HepG2 (cell line): Measurements from ENCODE around the gene SYNM. TPM values are rescaled to one million over a fixed set of nuclear protein-coding genes. Genes with fewer than 3 reads are reported as not detected.

ENCODE experiments used
- DNMT3B ChIP-seq: conservative IDR thresholded peaks from 2 replicates; pipeline ENCODE4 v1.6.1; 2016; ENCODE audit warnings: missing biosample characterization, control low read depth
- GATAD2A ChIP-seq: IDR thresholded peaks from 2 replicates; pipeline ENCODE4 v1.6.1; 2016
- KDM2A ChIP-seq: sonication (generic); formaldehyde crosslinking; IDR thresholded peaks from 2 replicates; pipeline ENCODE4 v1.4.0; 2020; ENCODE audit warnings: low read depth, missing genetic modification reagents, borderline replicate concordance
- SOX13 ChIP-seq, 3 experiments: fragments of 450-650 bp in 1 of 3; sonication (generic) in 1 of 3; formaldehyde crosslinking in 1 of 3; IDR thresholded peaks in 2 of 3; conservative IDR thresholded peaks in 1 of 3; 2 replicates each; pipeline versions ENCODE4 v1.5.0 to v1.6.1; 2016 to 2020; ENCODE audit warnings: antibody characterized with exemption in 1 of 3, mild to moderate bottlenecking in 1 of 3, missing compliant biosample characterization in 1 of 3, missing genetic modification reagents in 1 of 3, moderate library complexity in 1 of 3
- SOX6 ChIP-seq, 2 experiments: fragments of 450-650 bp in 1 of 2; sonication (generic) in 1 of 2; formaldehyde crosslinking in 1 of 2; IDR thresholded peaks; 2 replicates each; pipeline versions ENCODE4 v1.4.0 to v1.6.1; 2017 to 2020; ENCODE audit warnings: antibody characterized with exemption in 1 of 2, mild to moderate bottlenecking in 1 of 2, missing genetic modification reagents in 1 of 2
- TARDBP ChIP-seq: sonication (generic); formaldehyde crosslinking; IDR thresholded peaks from 2 replicates; pipeline ENCODE4 v1.8.0; 2022; ENCODE audit warnings: mild to moderate bottlenecking, missing genetic modification reagents
- THRA ChIP-seq: sonication (generic); formaldehyde crosslinking; IDR thresholded peaks from 2 replicates; pipeline ENCODE4 v1.4.0; 2020; ENCODE audit warnings: missing genetic modification reagents, borderline replicate concordance
- UBTF ChIP-seq: sonication (generic); formaldehyde crosslinking; IDR thresholded peaks from 2 replicates; pipeline ENCODE4 v1.4.0; 2020; ENCODE audit warnings: mild to moderate bottlenecking, missing genetic modification reagents
- ZMYM4 ChIP-seq: sonication (generic); formaldehyde crosslinking; IDR thresholded peaks from 2 replicates; pipeline ENCODE4 v1.8.1; 2023; ENCODE audit warnings: mild to moderate bottlenecking, missing genetic modification reagents
- polyA plus RNA-seq, 8 experiments: library from polyadenylated mRNA; depleted of rRNA in 3 of 8; stranded (reverse) in 7 of 8; unstranded in 1 of 8; fragments of >200 nt; fragmentation: Illumina TruSeq in 4 of 8; extraction: Trizol in 4 of 8; gene quantifications; 2 replicates each; pipeline versions ENCODE4 v1.2.1 to v1.2.3, GENCODE V29; 2011 to 2016; ENCODE audit warnings: low read depth in 4 of 8, missing spikeins in 1 of 8, mixed read lengths in 1 of 8; ENCODE audit not compliant: insufficient read depth in 1 of 8
- total RNA-seq, 5 experiments: library from RNA; depleted of rRNA; stranded (reverse); fragments of >200 nt; fragmentation: Illumina TruSeq; extraction: Trizol; gene quantifications; 2 replicates each; pipeline ENCODE4 v1.2.3, GENCODE V29; 2016; ENCODE audit warnings: low read depth in 1 of 5
- TF ChIP-seq, protein P1 (sequence below): sonication (generic); formaldehyde crosslinking; IDR thresholded peaks from 2 replicates; pipeline ENCODE4 v1.8.1; 2023; ENCODE audit warnings: mild to moderate bottlenecking, moderate library complexity, missing genetic modification reagents
- TF ChIP-seq, protein P2 (sequence below): IDR thresholded peaks from 2 replicates; pipeline ENCODE4 v1.4.0; 2020; ENCODE audit warnings: mild to moderate bottlenecking, missing genetic modification reagents
- TF ChIP-seq, protein P3 (sequence below): sonication (generic); formaldehyde crosslinking; conservative IDR thresholded peaks from 2 replicates; pipeline ENCODE4 v1.8.1; 2023; ENCODE audit warnings: missing genetic modification reagents
- TF ChIP-seq, protein P4 (sequence below): sonication (generic); formaldehyde crosslinking; IDR thresholded peaks from 2 replicates; pipeline ENCODE4 v1.5.1; 2020; ENCODE audit warnings: mild to moderate bottlenecking, missing genetic modification reagents, moderate library complexity

Gene SYNM
- total and polyA plus RNA-seq, 2 of the 13 experiments (the other 11 are each of a cell fraction or from before 2014, with no cell fraction given) = 1.1 to 3.7 TPM

GRCh38 chr15:99100245-99101173, 4.4 kb upstream of the SYNM start (continued):
- no peak for TF ChIP-seq THRA
- 0 out of 2 replicates have a peak, but pooled peaks have one; percentile 21 for TF ChIP-seq TARDBP (CRISPR knock-in tag)
- TF ChIP-seq, protein P1, sequence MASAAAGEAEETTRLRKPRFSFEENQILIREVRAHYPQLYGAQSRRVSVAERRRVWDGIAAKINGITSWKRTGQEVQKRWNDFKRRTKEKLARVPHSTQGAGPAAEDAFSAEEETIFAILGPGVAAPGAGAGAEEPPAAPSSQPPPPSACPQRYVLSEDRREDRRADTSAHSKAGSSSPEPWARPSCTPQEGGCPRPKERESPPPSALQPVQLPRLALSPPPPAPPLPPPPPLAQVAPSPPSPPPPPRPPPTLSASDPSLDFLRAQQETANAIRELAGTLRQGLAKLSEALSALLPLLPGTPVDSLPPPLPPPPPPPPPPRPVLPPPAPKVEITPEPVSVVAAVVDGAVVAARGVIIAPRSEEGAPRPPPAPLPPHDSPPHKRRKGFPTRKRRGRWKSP (CRISPR knock-in tag) = 0 out of 2 replicates have a peak, but pooled peaks have one; percentile 21
- TF ChIP-seq, protein P2, sequence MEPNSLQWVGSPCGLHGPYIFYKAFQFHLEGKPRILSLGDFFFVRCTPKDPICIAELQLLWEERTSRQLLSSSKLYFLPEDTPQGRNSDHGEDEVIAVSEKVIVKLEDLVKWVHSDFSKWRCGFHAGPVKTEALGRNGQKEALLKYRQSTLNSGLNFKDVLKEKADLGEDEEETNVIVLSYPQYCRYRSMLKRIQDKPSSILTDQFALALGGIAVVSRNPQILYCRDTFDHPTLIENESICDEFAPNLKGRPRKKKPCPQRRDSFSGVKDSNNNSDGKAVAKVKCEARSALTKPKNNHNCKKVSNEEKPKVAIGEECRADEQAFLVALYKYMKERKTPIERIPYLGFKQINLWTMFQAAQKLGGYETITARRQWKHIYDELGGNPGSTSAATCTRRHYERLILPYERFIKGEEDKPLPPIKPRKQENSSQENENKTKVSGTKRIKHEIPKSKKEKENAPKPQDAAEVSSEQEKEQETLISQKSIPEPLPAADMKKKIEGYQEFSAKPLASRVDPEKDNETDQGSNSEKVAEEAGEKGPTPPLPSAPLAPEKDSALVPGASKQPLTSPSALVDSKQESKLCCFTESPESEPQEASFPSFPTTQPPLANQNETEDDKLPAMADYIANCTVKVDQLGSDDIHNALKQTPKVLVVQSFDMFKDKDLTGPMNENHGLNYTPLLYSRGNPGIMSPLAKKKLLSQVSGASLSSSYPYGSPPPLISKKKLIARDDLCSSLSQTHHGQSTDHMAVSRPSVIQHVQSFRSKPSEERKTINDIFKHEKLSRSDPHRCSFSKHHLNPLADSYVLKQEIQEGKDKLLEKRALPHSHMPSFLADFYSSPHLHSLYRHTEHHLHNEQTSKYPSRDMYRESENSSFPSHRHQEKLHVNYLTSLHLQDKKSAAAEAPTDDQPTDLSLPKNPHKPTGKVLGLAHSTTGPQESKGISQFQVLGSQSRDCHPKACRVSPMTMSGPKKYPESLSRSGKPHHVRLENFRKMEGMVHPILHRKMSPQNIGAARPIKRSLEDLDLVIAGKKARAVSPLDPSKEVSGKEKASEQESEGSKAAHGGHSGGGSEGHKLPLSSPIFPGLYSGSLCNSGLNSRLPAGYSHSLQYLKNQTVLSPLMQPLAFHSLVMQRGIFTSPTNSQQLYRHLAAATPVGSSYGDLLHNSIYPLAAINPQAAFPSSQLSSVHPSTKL (CRISPR knock-in tag) = peak; percentile 30; the same call in 1 of the 2 replicates
- peak; percentile 37; the same call in 1 of the 2 replicates for TF ChIP-seq GATAD2A (CRISPR knock-in tag)
- TF ChIP-seq, protein P3, sequence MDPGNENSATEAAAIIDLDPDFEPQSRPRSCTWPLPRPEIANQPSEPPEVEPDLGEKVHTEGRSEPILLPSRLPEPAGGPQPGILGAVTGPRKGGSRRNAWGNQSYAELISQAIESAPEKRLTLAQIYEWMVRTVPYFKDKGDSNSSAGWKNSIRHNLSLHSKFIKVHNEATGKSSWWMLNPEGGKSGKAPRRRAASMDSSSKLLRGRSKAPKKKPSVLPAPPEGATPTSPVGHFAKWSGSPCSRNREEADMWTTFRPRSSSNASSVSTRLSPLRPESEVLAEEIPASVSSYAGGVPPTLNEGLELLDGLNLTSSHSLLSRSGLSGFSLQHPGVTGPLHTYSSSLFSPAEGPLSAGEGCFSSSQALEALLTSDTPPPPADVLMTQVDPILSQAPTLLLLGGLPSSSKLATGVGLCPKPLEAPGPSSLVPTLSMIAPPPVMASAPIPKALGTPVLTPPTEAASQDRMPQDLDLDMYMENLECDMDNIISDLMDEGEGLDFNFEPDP = no peak
- TF ChIP-seq SOX6 (IDR thresholded peaks at IDR 0.05) = no peak
- peak; percentile 27; the same call in 1 of the 2 replicates for TF ChIP-seq SOX6 (CRISPR knock-in tag; IDR thresholded peaks at IDR 0.05)
- 0 out of 2 replicates have a peak, but pooled peaks have one; percentile 30 for TF ChIP-seq DNMT3B (CRISPR knock-in tag)
- peak; percentile 79; the same call in 1 of the 2 replicates for TF ChIP-seq KDM2A (CRISPR knock-in tag)
- peak; percentile 77 for TF ChIP-seq UBTF (CRISPR knock-in tag)
- TF ChIP-seq ZMYM4 (CRISPR knock-in tag) = peak; percentile 56
- TF ChIP-seq, protein P4, sequence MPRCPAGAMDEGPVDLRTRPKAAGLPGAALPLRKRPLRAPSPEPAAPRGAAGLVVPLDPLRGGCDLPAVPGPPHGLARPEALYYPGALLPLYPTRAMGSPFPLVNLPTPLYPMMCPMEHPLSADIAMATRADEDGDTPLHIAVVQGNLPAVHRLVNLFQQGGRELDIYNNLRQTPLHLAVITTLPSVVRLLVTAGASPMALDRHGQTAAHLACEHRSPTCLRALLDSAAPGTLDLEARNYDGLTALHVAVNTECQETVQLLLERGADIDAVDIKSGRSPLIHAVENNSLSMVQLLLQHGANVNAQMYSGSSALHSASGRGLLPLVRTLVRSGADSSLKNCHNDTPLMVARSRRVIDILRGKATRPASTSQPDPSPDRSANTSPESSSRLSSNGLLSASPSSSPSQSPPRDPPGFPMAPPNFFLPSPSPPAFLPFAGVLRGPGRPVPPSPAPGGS (CRISPR knock-in tag) = 0 out of 2 replicates have a peak, but pooled peaks have one; percentile 20
- no peak for TF ChIP-seq SOX13 (IDR thresholded peaks at IDR 0.05)
- TF ChIP-seq SOX13 (CRISPR knock-in tag; conservative IDR thresholded peaks at IDR 0.05 in 1 of 2, IDR thresholded peaks at IDR 0.05 in 1 of 2) = peak in 1 of 2 experiments; percentile 31; a peak in 1 of 4 replicates
